ENCODE results near the gene PHF2. TPM values are rescaled to one million over a fixed set of nuclear protein-coding genes. Genes with fewer than 3 reads are reported as not detected.

PHF2 gene
- total and polyA plus RNA-seq, 2 of the 4 experiments (the other 2 are of a cell fraction), result 5.9 to 9.5 TPM

DNA sequence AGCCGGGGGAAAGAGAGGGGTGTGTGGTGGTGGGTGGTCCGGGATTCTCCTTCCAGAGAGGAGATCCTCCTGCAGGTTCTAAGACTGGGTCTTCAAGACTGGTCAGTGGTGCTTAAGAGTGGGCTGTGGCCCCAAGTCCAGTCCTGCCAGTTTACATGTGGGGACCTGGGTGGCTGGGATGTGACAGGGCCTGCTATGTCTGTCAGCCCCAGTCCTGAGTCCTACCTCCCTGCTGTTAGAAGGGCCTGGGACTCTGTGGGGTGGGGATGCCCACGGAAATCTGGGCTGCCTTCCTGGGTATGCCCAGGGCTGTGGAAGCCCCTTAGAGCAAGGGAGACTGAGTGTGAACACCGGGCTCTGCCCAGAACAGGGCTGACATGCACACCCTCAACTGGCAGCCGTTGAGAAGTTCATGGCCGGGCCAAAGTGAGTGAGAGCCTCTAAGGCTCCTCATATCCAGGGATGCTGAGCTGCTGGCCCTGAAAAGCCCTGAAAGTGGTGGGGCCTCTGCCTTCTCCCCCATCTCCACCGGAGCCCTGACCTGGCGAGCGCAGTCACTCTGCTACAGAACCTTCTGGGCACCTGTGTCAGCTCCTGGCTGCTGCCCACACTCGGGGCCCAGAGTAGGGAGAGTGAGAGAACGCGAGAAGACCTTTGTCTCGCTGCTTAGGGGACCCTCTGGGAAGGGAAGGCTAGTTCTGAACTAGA is 1.7 kb downstream of the PHF2 start:
- intact Hi-C loops (cut with micrococcal nuclease) (loop anchor here (5.0 kb wide), 1 partner anchor 89 kb away; no protein-coding TSS in a partner anchor), dilution Hi-C loops (cut with HindIII; ENCODE audit: low sequenced_read_pairs, unreplicated experiment) (no loop called here), in situ Hi-C loops (cut with MboI; ENCODE audit: low sequenced_read_pairs) (no loop called here)
- Histone ChIP-seq H3K9me3 (ENCODE audit: control insufficient read depth, insufficient read depth, low read length) (no peaks in the 10 kb centered on the region), H2BK120ac (ENCODE audit: low read depth, low read length) (no peak overlapping the region), H3K9ac (ENCODE audit: low read depth, low read length) (peak overlapping the region; percentile 87), H4K8ac (ENCODE audit: low read depth in 2 of 2, low read length in 2 of 2) (peak overlapping the region; percentile 16 to 82; a peak in 2 of 4 replicates), H4K20me1 (ENCODE audit: insufficient read depth, low read length) (peaks cover 46% of the 10 kb centered on the region), H3K27ac (ENCODE audit: insufficient read depth, low read length) (no peak overlapping the region), H3K56ac (ENCODE audit: extremely low read depth, insufficient read depth, low read length) (no peak overlapping the region), H3K27me3 (ENCODE audit: control insufficient read depth, insufficient read depth, low read length) (no peaks in the 10 kb centered on the region), H3K4me3 (ENCODE audit: insufficient read depth, low read depth, low read length) (peak overlapping the region; percentile 52), H3K4ac (ENCODE audit: low read depth, low read length) (peak overlapping the region; percentile 72), H3K18ac (ENCODE audit: low read depth, low read length) (no peak overlapping the region), H2BK5ac (ENCODE audit: low read depth, low read length, poor library complexity, severe bottlenecking) (no peak overlapping the region), H2BK20ac (ENCODE audit: low read depth, low read length) (no peak overlapping the region), H2AFZ (replicated peaks; ENCODE audit: low read length, poor library complexity) (peak overlapping the region; percentile 96), H3K4me1 (ENCODE audit: control insufficient read depth, insufficient read depth, low read length) (peaks cover 26% of the 10 kb centered on the region), H2AK9ac (replicated peaks; ENCODE audit: low read depth, low read length, poor library complexity) (peak overlapping the region; percentile 56), H2AK5ac (ENCODE audit: low read depth, low read length) (peak overlapping the region; percentile 84), H3K9me1 (ENCODE audit: insufficient read depth, low read length) (peaks cover 14% of the 10 kb centered on the region), H4K91ac (ENCODE audit: insufficient read depth, low read depth, low read length) (0 out of 2 replicates have a peak overlapping the region, but pooled peaks have one; percentile 14), H3K4me2 (ENCODE audit: low read depth, low read length) (peak overlapping the region; percentile 98), H3K79me1 (ENCODE audit: low read depth in 1 of 2, low read length in 2 of 2) (peaks cover 34 to 75% of the 10 kb centered on the region in 2 experiments), H2BK15ac (ENCODE audit: low read depth, low read length) (no peak overlapping the region), H3K36me3 (ENCODE audit: control insufficient read depth, insufficient read depth, low read length) (no peaks in the 10 kb centered on the region), H4K5ac (ENCODE audit: low read depth, low read length) (no peak overlapping the region), H3K23ac (ENCODE audit: low read depth, low read length) (peak overlapping the region; percentile 96; the same call in 1 of the 2 replicates), H3K14ac (replicated peaks; ENCODE audit: low read depth, low read length) (peak overlapping the region; percentile 89)
- DNase-seq (no peak), ATAC-seq (ENCODE audit: low read depth) (no peak)
- ChIA-PET POLR2A (ENCODE audit: unreplicated experiment) (interaction anchor here (0.7 kb wide), 1 partner anchor 12 kb away, joined by 3 read pairs; no protein-coding TSS in a partner anchor), CTCF (no interaction called here)
- BruUV-seq (replicated peaks), result TSS peak; percentile 12
- WGBS, 2 experiments (ENCODE audit: extremely low coverage in 2 of 2, insufficient read length in 1 of 2), result 27% methylated on average over 2 of the region's 13 CpGs; no CpG with 5 or more reads in 1 of the 2 experiments
- TF ChIP-seq RFX5 (IDR thresholded peaks at IDR 0.05; ENCODE audit: low read depth, low read length) (no peak), RAD21 (IDR thresholded peaks at IDR 0.05; ENCODE audit: low read length) (no peak), MXI1 (IDR thresholded peaks at IDR 0.05; ENCODE audit: borderline replicate concordance, low read depth, low read length) (no peak), MAFK (IDR thresholded peaks at IDR 0.05; ENCODE audit: low read depth, low read length) (no peak), POLR2A (IDR thresholded peaks at IDR 0.05; ENCODE audit: low read depth, low read length) (no peak), FOS (IDR thresholded peaks at IDR 0.05; ENCODE audit: low read depth, low read length) (no peak)
